PC-3 (cell line): ENCODE results near the gene SCRN3.

Experiments
- CTCF ChIP-seq: fragments of 300-600 bp; sonication (generic); conservative IDR thresholded peaks from 2 replicates; pipeline ENCODE4 v1.5.1; 2017; ENCODE audit warnings: antibody characterized with exemption, low read depth, mild to moderate bottlenecking, low read length
- EZH2 ChIP-seq: fragments of 300-600 bp; sonication (generic); IDR thresholded peaks from one replicate; pipeline ENCODE4 v1.6.1; 2017; ENCODE audit warnings: antibody characterized with exemption, mild to moderate bottlenecking, low read length; ENCODE audit not compliant: unreplicated experiment

GRCh38 chr2:174461221-174461620, 65.7 kb downstream of the SCRN3 start:
- TF ChIP-seq EZH2, result no peak
- TF ChIP-seq CTCF, result no peak
